ENCODE measurements around the gene PRPF31.
A peak's percentile ranks its signal among the peaks of the same experiment; 100 is the strongest.

GRCh38 chr19:54168174-54168917 lies 52.8 kb downstream of the PRPF31 start:
- peak; percentile 88 for TF ChIP-seq CTCF (IDR thresholded peaks at IDR 0.05; ENCODE audit: borderline replicate concordance, extremely low read depth, low read length, poor library complexity, severe bottlenecking)
- TF ChIP-seq EZH2 (IDR thresholded peaks at IDR 0.05; ENCODE audit: borderline replicate concordance, low read depth, low read length, severe bottlenecking) = no peak
